ENCODE results near the gene RFPL3. TPM values are rescaled to one million over a fixed set of nuclear protein-coding genes. Genes with fewer than 3 reads are reported as not detected.
A peak's percentile ranks its signal among the peaks of the same experiment; 100 is the strongest.
"Not testable (repeated sequence)": the region's sequence is repeated elsewhere in the genome, so short reads cannot be mapped to it uniquely, and the experiment has no call there.

The RFPL3 gene
- total and polyA plus RNA-seq, 4 experiments from 2014 or later, result not detected

- ChIA-PET POLR2A (ENCODE audit: partially characterized antibody) (no interaction called here), CTCF (ENCODE audit: partially characterized antibody) (no interaction called here)
- no peak for DNase-seq
- Mint-ChIP-seq H3K27ac (no peak overlapping the region), H3K27me3 (peaks cover 36 to 39% of the 10 kb centered on the region in 2 donors), H3K4me1 (peaks cover 0 to 3% (median 1%) of the 10 kb centered on the region in 4 donors), H3K9me3 (no peaks in the 10 kb centered on the region), H3K4me3 (no peak overlapping the region), H3K36me3 (no peaks in the 10 kb centered on the region)
- Histone ChIP-seq H3K27ac (ENCODE audit: low read depth, low read length) (no peak overlapping the region), H3K4me1 (ENCODE audit: insufficient read depth, low read length) (no peaks in the 10 kb centered on the region), H3K27me3 (ENCODE audit: insufficient read depth, low read length) (no peaks in the 10 kb centered on the region), H3K4me3 (ENCODE audit: low read length in 2 of 2) (no peak overlapping the region), H3K36me3 (ENCODE audit: insufficient read depth, low read length) (no peaks in the 10 kb centered on the region), H3K9me3 (ENCODE audit: control insufficient read depth in 1 of 2, low read length in 2 of 2) (no peaks in the 10 kb centered on the region)
- intact Hi-C loops (cut with micrococcal nuclease), result no loop called here
Observed at GRCh38 chr22:32336121-32336603, 21.5 kb upstream of the RFPL3 start.

- Histone ChIP-seq H3K9me3 (ENCODE audit: control insufficient read depth in 1 of 2, low read length in 2 of 2) (no peaks in the 10 kb centered on the region), H3K4me3 (ENCODE audit: low read length in 2 of 2) (no peak overlapping the region), H3K4me1 (ENCODE audit: insufficient read depth, low read length) (no peaks in the 10 kb centered on the region), H3K36me3 (ENCODE audit: insufficient read depth, low read length) (no peaks in the 10 kb centered on the region), H3K27ac (ENCODE audit: low read depth, low read length) (no peak overlapping the region), H3K27me3 (ENCODE audit: insufficient read depth, low read length) (no peaks in the 10 kb centered on the region)
- H3K4me3 Mint-ChIP-seq, result no peak overlapping the region
- intact Hi-C loops (cut with micrococcal nuclease), result no loop called here
- no peaks in the 10 kb centered on the region for H3K9me3 Mint-ChIP-seq
- no peaks in the 10 kb centered on the region for H3K36me3 Mint-ChIP-seq
- ChIA-PET POLR2A (ENCODE audit: partially characterized antibody) (no interaction called here), CTCF (ENCODE audit: partially characterized antibody) (no interaction called here)
- no peak for DNase-seq
- peaks cover 40 to 41% of the 10 kb centered on the region in 2 donors for H3K27me3 Mint-ChIP-seq
- peaks cover 0 to 3% (median 1%) of the 10 kb centered on the region in 4 donors for H3K4me1 Mint-ChIP-seq
- no peak overlapping the region for H3K27ac Mint-ChIP-seq
Observed at GRCh38 chr22:32336771-32337424, 20.8 kb upstream of the RFPL3 start.

- H3K9me3 Mint-ChIP-seq; H3K4me1 Mint-ChIP-seq; H3K27me3 ChIP-seq (ENCODE audit: insufficient read depth, low read length); CTCF ChIA-PET (ENCODE audit: partially characterized antibody); H3K27ac Mint-ChIP-seq; H3K27ac ChIP-seq (ENCODE audit: low read depth, low read length); intact Hi-C loops (cut with micrococcal nuclease); H3K9me3 ChIP-seq (ENCODE audit: control insufficient read depth in 1 of 2, low read length in 2 of 2); POLR2A ChIA-PET (ENCODE audit: partially characterized antibody); H3K4me3 ChIP-seq (ENCODE audit: low read length in 2 of 2); H3K4me3 Mint-ChIP-seq; H3K36me3 ChIP-seq (ENCODE audit: insufficient read depth, low read length); H3K4me1 ChIP-seq (ENCODE audit: insufficient read depth, low read length); H3K36me3 Mint-ChIP-seq; DNase-seq: not testable (repeated sequence)
- peaks cover 40 to 41% of the 10 kb centered on the region in 2 donors for H3K27me3 Mint-ChIP-seq
Observed at GRCh38 chr22:32337425-32337824, 20.2 kb upstream of the RFPL3 start.

- intact Hi-C loops (cut with micrococcal nuclease), result no loop called here
- Histone ChIP-seq H3K4me3 (ENCODE audit: low read length in 2 of 2) (no peak overlapping the region), H3K4me1 (ENCODE audit: insufficient read depth, low read length) (no peaks in the 10 kb centered on the region), H3K27me3 (ENCODE audit: insufficient read depth, low read length) (peaks cover 9% of the 10 kb centered on the region), H3K27ac (ENCODE audit: low read depth, low read length) (no peak overlapping the region), H3K9me3 (ENCODE audit: control insufficient read depth in 1 of 2, low read length in 2 of 2) (no peaks in the 10 kb centered on the region), H3K36me3 (ENCODE audit: insufficient read depth, low read length) (no peaks in the 10 kb centered on the region)
- POLR2A ChIA-PET (ENCODE audit: partially characterized antibody), result no interaction called here
- Mint-ChIP-seq H3K4me3 (no peak overlapping the region), H3K36me3 (no peaks in the 10 kb centered on the region), H3K9me3 (no peaks in the 10 kb centered on the region), H3K27me3 (peaks cover 34 to 39% of the 10 kb centered on the region in 2 donors), H3K4me1 (peaks cover 0 to 3% (median 1%) of the 10 kb centered on the region in 4 donors), H3K27ac (no peak overlapping the region)
- CTCF ChIA-PET (ENCODE audit: partially characterized antibody), result no interaction called here
- no peak for DNase-seq
Observed at GRCh38 chr22:32338757-32339156, 18.9 kb upstream of the RFPL3 start.

GRCh38 chr22:32339190-32340012 lies 18.3 kb upstream of the RFPL3 start:
- Histone ChIP-seq H3K4me1 (ENCODE audit: insufficient read depth, low read length) (no peaks in the 10 kb centered on the region), H3K4me3 (ENCODE audit: low read length in 2 of 2) (no peak overlapping the region), H3K27me3 (ENCODE audit: insufficient read depth, low read length) (peaks cover 9% of the 10 kb centered on the region), H3K27ac (ENCODE audit: low read depth, low read length) (no peak overlapping the region), H3K9me3 (ENCODE audit: control insufficient read depth in 1 of 2, low read length in 2 of 2) (no peaks in the 10 kb centered on the region), H3K36me3 (ENCODE audit: insufficient read depth, low read length) (no peaks in the 10 kb centered on the region)
- Mint-ChIP-seq H3K9me3 (no peaks in the 10 kb centered on the region), H3K4me3 (no peak overlapping the region), H3K36me3 (no peaks in the 10 kb centered on the region), H3K27me3 (peaks cover 29 to 37% of the 10 kb centered on the region in 2 donors), H3K4me1 (peaks cover 0 to 3% (median 1%) of the 10 kb centered on the region in 4 donors), H3K27ac (no peak overlapping the region)
- ChIA-PET CTCF (ENCODE audit: partially characterized antibody) (no interaction called here), POLR2A (ENCODE audit: partially characterized antibody) (no interaction called here)
- no peak for DNase-seq
- intact Hi-C loops (cut with micrococcal nuclease), result no loop called here

GRCh38 chr22:32340411-32340810 lies 17.3 kb upstream of the RFPL3 start:
- H3K4me3 ChIP-seq (ENCODE audit: low read length in 2 of 2), result no peak overlapping the region
- Mint-ChIP-seq H3K9me3 (no peaks in the 10 kb centered on the region), H3K4me1 (peaks cover 0 to 3% (median 1%) of the 10 kb centered on the region in 4 donors), H3K27ac (peak overlapping the region in 1 of 7 donors; percentile 53), H3K36me3 (no peaks in the 10 kb centered on the region), H3K4me3 (no peak overlapping the region), H3K27me3 (peaks cover 23 to 38% of the 10 kb centered on the region in 2 donors)
- no peaks in the 10 kb centered on the region for H3K9me3 ChIP-seq (ENCODE audit: control insufficient read depth in 1 of 2, low read length in 2 of 2)
- peaks cover 9% of the 10 kb centered on the region for H3K27me3 ChIP-seq (ENCODE audit: insufficient read depth, low read length)
- intact Hi-C loops (cut with micrococcal nuclease), result no loop called here
- no peak overlapping the region for H3K27ac ChIP-seq (ENCODE audit: low read depth, low read length)
- POLR2A ChIA-PET (ENCODE audit: partially characterized antibody), result no interaction called here
- no peaks in the 10 kb centered on the region for H3K4me1 ChIP-seq (ENCODE audit: insufficient read depth, low read length)
- H3K36me3 ChIP-seq (ENCODE audit: insufficient read depth, low read length), result no peaks in the 10 kb centered on the region
- no peak for DNase-seq
- CTCF ChIA-PET (ENCODE audit: partially characterized antibody), result no interaction called here

- H3K4me1 Mint-ChIP-seq, result peaks cover 0 to 3% (median 1%) of the 10 kb centered on the region in 4 donors
- Histone ChIP-seq H3K4me3 (ENCODE audit: low read length in 2 of 2) (no peak overlapping the region), H3K27ac (ENCODE audit: low read depth, low read length) (no peak overlapping the region), H3K4me1 (ENCODE audit: insufficient read depth, low read length) (no peaks in the 10 kb centered on the region), H3K27me3 (ENCODE audit: insufficient read depth, low read length) (peaks cover 9% of the 10 kb centered on the region), H3K9me3 (ENCODE audit: control insufficient read depth in 1 of 2, low read length in 2 of 2) (no peaks in the 10 kb centered on the region), H3K36me3 (ENCODE audit: insufficient read depth, low read length) (no peaks in the 10 kb centered on the region)
- H3K4me3 Mint-ChIP-seq, result no peak overlapping the region
- ChIA-PET CTCF (ENCODE audit: partially characterized antibody) (no interaction called here), POLR2A (ENCODE audit: partially characterized antibody) (no interaction called here)
- no peak overlapping the region for H3K27ac Mint-ChIP-seq
- H3K36me3 Mint-ChIP-seq, result no peaks in the 10 kb centered on the region
- peaks cover 21 to 42% of the 10 kb centered on the region in 2 donors for H3K27me3 Mint-ChIP-seq
- intact Hi-C loops (cut with micrococcal nuclease), result no loop called here
- no peak for DNase-seq
- H3K9me3 Mint-ChIP-seq, result peaks cover 0 to 2% (median 0%) of the 10 kb centered on the region in 8 donors
Observed at GRCh38 chr22:32341122-32341740, 16.4 kb upstream of the RFPL3 start.
